NCI-H1930 (cell line): ENCODE data around the gene MPZL1.
A peak's percentile ranks its signal among the peaks of the same experiment; 100 is the strongest.

Source experiments
- DNase-seq, 2 experiments: peaks; one replicate each; lab custom pipeline; 2025; lab: John Stamatoyannopoulos, UW

Gene MPZL1

DNA sequence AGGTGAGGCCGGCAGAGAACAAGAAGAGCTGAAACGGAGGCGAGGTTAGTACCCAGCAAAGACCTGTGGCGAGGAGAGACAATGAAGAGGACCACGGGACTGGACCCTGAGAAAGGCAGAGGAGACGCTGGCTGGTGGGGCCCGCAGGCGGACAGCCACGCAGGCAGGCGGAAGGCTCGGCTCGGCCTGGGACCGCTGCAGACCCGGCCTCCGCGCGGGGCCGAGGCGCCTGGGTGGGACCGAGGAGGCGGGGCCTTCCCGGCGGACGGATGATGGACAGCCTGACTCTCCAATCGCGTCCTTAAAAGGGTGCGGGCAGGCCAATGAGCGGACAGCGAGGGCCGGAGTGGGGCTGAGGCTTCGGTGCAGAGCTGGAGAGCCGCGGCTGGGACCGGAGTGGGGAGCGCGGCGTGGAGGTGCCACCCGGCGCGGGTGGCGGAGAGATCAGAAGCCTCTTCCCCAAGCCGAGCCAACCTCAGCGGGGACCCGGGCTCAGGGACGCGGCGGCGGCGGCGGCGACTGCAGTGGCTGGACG lies at the start of gene MPZL1:
MPZL1 (plus strand) TSS at position 366 of the 535 bp plus-strand sequence. CDS start 170 bp downstream, outside the sequence.
- DNase-seq, result peak; percentile 76 to 91

DNA sequence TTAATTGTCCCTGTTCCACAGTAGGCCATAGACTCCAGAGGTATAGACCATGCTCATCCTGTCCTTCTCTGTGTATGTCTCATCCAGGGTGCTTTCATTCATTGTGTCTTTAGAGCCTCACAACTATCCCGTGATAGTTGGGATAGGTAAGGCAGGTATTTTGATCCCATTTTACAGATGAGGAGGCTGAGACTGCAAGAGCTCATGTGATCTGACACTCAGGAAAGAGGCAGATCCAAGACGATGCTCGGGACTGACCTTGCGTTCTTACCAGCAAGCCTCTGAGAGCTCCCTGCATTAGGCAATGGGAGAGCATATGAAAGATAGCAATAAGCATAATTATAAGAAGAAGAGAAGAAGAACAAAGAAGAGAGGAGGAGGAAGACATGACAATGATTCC lies 49.0 kb upstream of the MPZL1 start:
- DNase-seq, result no peak

DNA sequence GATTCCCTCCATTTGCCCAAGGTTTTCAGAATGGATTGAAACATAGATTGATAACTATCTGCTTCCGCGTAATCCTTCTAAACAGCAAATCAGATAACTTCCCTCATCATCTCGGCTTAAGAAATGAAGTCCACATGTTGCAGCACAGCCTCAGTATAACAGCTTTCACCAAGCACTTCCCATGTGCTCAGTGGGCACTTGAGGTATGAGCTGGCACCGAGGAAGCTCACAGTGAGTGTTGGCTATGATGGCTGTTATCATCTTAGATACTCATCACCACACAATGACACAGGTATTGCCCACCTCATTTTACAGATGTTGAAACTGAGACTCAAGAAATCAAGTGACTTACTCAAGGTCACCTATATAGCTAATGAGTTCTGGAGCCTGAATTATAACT lies 48.5 kb upstream of the MPZL1 start:
- no peak for DNase-seq

DNA sequence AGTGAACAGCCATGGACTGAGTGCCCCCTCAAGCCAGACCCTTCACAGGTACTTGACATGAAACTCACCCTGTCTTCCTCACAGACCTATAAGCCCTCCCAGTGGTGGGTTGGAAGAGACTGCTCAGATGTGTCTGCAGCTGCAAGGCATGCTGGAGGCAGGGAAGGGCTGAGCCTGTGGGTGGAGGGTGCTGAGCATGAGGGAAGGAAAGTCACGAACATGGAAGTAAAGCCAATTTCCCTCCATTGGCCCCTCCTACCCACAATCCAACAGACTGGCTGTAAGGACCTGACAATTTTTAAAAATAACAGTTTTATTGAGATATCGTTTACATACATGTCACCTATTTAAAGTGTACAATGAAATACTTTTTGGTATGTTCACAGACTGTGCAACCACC lies 47.6 kb upstream of the MPZL1 start:
- no peak for DNase-seq

DNA sequence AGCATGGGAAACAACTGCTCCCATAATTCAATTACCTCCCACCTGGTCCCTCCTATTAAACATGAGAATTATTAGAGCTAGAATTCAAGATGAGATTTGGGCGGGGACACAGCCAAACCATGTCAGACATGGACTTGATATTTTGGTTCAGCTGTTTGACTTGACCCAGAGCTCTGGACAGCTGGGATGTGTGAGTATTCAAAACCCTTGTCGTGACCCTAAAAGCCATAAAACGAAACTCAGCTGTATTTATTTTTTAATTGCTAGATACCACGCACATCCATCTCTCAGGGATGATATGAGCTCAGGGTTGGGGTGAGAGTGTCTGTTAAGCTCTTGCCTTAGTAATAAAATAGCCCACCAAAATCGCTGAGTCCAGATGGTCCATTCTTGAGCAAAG lies 46.3 kb upstream of the MPZL1 start:
- no peak for DNase-seq

DNA sequence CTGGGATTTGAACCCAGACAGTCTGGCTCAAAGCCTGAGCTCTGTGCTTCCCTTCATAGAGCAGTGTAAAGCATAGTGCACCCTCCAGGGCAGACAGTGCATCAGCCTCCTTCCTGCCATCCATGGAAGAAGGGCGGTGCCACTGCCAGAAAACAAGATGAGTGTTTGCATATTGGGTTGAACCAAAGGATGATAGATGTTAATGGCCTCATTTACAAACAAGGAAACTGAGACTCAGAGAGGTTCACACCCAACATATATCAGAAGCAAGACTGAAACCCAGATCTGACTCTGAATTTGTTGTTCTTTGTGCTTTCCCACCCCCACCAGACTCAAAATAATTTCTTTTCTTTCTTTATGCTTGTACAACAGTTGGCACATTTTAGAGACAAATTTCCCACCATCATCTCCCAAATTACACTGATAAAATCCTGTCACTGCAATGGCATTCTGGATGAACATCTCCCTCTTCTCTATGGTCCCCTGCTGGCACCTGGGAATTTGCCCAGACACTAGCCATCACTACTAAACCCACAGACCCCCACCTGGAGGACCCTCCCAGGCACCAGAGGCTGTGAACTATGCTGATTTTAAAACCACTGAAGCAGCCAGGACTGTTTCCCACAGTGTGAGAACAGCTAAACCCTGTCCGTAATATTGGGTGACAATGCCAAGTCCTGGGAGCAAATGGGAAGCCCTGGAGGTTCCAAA lies 45.4 kb upstream of the MPZL1 start:
- DNase-seq, result no peak

DNA sequence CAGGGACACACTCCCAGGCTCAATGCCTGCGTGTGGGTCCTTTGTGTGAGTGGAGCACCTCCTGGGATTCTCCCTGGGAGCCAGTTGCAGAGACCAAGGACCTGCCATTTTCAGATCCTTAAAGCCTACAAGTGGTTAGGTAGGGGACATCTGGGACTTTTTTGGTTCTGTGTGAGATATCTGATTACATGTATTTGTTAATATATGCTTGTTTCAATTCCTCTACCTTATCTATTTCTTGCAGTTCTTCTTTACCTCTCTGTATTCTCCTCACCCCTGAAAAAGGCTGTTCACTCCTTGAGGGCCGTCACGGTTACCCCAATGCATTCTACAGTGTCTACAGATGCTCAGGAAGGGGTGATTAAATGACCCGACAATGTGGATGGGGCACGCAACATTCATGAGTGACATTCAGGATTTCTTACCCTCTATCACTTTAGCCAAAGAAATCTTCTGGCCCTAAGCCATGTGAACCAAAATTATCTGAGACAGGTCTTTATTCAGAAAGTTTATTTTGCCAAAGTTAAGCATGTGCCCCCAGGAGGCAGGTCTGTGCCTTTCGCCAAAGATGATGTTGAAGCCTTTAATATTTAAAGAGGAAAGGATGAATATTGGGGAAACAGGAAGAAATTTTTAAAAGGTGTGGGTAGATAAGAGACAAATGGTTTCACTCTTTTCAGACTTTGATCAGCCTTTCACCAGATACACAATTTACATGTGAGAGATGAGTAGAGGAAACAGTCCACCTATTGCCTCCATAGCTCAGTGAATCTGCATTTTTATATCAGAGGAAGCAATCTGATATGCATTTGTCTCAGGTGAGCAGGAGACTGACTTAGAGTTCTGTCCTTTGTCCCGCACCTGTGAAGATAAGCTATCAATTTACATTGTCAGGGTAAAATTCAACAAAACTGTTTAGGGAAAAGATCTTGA lies 44.6 kb upstream of the MPZL1 start:
- no peak for DNase-seq

DNA sequence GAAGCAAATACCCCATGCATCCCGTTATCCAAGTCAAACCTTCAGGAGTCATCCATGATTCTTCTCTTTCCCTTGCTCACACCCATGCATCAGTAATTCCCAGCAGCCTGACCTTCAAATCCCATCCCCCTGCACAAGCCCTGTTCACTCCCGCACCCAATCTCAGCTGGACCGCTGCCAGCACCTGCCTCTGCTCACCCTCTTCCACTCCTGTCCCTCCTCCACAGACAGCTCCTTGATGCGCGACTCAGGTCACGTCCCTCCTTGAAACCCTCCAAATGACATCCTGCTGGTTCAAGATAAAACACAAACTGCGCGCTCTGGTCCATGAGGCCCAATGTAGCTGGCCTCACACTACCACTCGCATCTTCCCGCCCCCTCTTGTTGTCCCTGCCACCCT lies 43.4 kb upstream of the MPZL1 start:
- no peak for DNase-seq

DNA sequence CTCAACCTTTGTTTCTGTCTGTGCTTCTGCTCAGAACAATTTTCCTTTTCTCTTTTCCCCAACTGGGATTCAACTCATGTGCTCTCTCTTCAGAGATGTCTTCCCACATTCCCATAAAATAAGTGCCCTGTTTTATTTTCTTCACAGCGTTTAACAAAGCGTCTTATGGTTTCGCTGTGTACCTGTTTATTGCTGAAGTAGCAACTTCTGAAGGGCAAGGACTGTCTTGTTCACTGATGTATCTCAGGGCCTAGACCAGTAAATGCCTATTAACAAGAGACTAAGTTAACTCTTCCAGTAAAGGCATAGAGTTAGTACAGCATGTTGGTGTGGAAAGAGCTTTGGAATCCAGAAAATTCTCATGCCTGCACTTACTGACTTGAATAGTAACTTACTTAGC lies 42.9 kb upstream of the MPZL1 start:
- no peak for DNase-seq

DNA sequence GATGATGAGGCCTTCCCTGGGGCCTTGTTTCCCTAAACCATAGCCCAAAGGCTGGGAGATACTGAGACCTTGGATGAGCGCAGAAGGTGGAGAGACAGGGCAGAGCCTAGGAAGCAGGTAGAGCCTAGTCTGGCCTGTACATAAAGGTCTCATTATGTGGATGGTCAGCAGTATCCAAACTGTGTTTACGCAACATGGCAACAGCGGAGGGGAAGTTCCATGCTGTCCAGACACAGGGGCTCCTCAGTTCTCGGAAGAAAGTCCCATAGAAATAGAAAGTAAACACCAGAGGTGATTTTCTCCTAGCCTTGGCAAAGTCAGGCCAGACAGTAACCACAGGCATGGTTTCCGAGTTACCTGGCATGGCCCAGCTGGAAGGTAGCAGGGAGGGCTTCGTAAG lies 42.1 kb upstream of the MPZL1 start:
- DNase-seq, result no peak

DNA sequence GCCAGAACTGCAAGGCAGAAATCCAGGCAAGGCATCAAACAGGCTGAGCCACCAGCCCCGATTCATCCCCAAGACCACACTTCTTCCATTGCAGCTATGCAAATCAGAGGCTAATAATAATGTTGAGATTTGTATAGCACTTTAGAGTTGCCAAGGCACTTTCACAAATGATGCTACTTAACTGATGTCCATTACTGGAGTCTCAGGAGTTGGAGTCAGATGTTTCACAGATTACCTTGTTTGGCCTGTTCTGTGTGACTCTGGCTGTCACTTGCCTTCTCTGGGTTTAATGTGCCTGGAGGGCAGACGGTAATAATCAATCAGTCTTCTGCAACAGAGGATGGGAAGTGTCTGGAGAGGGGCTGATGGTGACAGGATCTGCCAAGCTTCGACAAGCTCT lies 40.8 kb upstream of the MPZL1 start:
- DNase-seq, result no peak

DNA sequence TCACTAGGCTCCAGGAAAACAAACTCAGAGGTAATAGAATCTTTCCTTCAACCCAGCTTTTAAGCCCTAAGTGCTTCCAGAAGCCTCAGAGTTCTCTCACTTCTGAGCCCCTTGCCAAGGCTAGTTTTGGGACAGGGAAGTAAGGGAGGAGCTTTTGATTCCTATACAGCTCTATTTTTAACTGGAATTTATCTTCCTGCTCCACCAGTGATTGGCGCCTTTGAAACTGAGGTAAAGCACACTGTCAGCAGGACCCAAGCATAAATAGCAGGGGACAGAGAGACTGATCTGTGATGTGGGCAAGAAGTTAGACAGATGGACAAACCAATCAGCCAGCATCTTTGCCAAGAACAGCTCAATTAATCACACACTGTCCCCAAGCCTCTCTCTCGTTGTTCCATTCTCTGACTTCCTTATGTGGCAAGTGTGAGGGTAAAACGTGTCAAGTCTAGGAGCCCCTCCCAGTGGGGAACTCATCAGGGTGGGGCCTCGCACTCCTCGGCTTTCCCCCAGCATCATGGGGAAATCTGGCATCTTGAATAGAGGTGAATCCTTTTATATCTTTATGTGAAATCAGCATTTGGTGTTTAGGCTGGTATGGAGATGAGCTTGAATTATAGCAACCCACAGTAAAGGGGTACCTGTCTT lies 40.2 kb upstream of the MPZL1 start:
- no peak for DNase-seq

DNA sequence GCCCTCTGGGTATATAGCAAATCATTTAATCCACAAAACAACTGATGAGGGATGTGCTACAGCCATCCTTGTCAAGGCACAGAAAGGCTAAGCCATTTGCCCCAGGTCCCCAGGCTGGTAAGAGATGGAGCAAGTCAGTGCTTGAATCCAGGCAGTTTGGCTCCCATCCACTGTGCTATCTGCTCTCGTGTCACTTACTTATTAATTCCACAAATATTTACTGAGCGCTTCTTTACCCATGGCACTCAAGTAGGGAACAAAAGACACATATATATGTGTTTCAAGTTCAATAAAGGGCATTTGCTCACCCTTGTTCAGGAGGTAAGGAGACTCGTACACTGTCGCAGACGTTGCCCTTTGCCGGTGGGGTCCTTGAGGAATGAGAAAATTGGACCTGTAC lies 38.6 kb upstream of the MPZL1 start:
- DNase-seq, result no peak

DNA sequence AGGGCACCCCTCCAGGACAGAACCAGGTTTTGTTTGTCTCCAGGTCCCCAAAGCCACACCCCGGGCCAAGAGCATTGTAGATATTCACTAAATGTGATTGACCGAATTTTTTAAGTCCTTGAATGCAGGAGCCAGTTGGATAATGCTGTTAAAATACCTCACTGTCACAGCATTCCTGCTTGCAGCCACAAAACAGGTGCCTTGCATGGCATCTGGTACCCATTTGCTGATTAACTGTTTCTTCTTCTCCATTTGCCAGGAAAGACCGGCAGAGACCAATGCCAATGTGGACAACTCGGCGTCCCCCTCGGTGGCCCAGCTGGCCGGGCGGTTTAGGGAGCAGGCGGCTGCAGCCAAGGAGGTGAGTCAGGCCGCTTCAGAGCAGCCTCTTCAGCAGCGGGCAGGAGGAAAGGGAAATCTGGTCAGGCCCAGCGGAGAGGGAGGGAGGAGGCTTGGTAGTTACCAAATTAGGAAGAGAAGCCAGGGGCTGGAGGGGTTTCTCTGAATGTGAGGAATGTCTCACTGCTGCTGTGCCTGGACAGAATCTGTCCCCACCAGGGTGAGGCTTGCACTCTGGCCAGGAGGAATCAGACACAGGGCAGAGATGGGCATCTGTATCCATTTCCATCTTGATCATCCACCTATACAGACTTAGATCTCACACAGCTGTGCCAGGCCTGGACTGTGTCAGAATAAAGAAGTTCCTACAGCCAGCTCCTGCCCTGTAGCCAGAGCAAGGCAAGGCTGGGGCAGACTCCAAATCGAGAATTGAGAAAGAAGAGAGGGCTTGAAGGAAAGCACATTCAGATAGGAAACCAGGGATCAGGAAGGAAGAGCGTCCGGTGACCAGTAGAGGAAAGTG lies 37.9 kb upstream of the MPZL1 start:
- DNase-seq, result no peak

DNA sequence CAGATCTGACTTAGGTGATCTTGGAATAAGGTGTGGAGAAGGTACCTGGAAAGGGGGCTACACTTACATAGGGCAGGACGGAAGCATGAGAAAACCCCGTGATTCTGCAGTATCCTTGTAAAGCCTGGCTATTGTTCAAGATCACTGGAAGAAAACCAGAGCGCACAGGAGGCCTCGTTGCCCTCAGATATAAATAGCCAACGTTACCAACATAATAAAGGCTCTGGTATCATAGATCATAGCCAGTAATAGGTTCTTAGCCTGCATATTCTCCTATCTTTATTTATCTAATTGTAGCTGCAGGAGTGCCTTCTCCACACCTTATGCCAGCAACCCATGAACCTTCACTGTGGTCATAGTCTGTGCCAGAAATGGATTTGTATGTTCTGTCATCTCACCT lies 35.9 kb upstream of the MPZL1 start:
- DNase-seq, result no peak

DNA sequence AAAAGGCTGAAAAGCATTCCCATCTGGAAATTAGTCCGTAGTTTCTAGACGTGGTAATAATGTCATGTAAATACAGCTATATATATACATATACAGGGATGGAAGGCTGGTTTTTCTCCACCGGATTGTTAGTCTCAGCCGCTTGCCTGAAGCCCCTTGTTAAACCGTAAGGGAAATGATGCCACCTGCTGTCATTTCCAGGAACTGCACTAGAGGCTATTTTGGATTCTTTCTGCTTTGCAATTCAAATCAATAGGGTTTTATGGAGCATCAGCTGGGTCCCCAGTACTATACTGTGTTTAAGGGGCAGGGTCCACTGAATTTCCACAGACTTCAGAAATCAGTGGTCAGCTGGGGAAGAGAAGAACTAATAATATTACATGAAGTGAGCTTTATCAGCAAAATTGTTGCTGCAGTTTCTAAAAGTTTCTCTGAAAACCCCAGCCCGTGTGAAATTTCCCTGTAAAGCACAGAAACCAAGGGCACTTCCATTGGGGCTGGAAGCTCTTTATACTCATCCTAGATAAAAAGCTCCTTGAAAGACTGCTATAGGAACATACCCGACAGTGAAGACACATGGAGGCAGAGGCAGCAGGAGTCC lies 33.8 kb upstream of the MPZL1 start:
- peak; percentile 31 to 71 for DNase-seq

DNA sequence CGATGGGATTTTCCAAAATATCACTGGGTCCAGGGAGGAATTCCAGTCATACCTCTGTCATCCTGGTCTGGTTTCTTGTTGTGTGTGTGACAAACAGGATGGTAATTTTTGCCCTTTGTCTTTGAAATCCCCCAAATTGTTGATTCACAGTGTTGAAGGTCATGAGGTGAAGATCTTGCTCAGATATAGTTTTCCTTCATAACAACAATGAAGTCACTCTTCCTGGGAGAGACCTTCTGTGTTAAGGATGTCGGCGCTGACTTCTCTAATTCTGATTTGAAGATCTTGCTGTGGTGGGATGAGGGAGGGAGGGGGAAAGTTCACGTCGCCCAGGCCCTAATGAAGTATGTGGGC lies 32.2 kb upstream of the MPZL1 start:
- no peak for DNase-seq

DNA sequence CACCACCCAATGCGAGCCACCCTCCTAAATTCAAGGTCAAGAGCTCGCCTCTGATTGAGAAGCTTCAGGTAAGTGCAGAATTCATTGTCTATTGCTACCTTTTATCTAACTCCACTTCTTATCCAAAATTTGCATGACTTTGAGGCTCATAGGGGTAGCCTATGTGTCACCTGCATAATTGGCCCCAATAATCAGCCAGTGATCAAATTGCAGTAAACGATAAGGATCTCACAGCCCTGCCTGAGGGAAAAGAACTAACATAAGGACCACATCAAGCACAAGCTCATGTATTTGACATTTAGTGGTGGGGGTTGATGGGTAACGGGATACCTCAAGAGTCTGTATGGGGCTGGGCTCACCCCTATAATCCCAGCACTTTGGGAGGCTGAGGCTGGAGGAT lies 31.7 kb upstream of the MPZL1 start:
- no peak for DNase-seq

DNA sequence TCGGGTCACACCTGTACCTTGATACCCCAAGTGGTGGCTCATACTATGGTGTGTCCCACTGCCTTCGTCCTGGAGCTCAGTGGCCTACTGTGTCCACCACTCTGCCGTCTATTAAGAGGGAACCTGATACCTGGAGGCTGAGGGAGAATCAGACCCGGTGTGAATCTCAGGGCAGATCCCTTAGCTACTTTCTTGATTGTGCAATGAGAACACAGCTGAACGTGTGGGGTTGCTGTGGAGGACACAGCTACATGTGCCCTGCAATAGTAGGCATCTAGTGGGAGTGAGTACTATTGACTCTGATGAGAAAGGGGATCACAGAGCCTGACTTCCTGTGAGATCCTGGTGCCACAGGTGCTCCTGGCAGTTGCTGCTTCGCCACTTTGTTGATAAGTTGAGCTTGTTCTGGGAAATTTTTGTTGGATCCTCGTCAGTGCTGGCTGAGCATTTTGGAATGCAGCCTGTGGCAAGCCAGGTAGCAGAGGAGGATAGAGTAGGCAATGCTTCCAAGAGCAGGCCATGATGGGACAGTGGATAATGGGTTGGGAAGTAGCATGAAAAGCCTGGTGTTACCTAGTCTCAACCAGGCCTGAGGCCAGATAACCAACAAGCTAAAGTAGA lies 28.2 kb upstream of the MPZL1 start:
- no peak for DNase-seq

DNA sequence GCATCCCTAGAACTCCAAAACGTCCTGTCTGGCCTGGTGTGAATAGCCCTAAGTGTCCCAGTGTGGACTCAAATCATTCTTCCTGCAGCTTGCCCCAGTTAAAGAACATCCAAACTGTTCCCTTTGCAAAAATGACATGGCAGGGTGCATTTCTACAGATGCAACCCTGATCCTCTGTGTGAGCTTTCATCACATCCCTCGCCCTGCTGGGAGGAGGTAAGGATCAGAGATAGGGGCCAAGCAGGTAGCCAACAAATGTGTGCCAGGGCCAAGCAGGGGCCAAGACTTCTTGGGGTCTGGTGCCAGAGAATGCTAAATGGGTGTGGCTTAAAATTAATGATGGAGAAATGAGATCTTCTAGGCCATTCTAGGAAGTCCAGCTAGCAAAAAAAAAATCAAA lies 27.1 kb upstream of the MPZL1 start:
- DNase-seq, result no peak

DNA sequence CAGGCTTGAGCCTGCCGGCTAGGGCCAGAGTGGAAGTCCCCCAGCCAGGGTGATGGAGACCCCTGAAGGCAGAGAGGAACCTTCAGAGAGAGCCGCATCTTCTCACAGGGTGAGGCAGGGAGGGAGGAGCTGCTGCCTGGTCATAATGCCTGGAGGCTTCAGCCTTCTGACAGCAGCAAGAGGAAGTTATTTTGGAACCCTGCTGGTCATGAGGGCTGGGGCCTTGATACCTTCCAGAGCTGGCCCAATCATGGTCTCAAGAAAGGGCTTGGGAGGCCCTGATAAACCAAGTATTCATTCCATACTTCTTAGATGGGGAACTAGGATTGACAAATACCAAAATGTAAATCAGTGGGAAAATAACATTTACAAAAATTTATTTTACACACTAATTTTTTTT lies 26.6 kb upstream of the MPZL1 start:
- DNase-seq, result no peak
